Lung (tissue), 12 donors: ENCODE measurements around the gene CAMKMT. TPM values are rescaled to one million over a fixed set of nuclear protein-coding genes. Genes with fewer than 3 reads are reported as not detected.

Source experiments
- ATAC-seq: fragments of 200-7000 bp; cut with Tn5 transposase; one replicate; pipeline ENCODE4 v1.9.1; 2020; ENCODE audit warnings: moderate number of reproducible peaks; ENCODE audit not compliant: insufficient read depth, low FRiP score
- DNase-seq, 3 donors: peaks; one replicate each; pipeline ENCODE4 v3.0.0-alpha.2; 2013 to 2017
- H3K27ac ChIP-seq, 2 donors: one replicate each; pipeline ENCODE4 v1.5.1; 2013; ENCODE audit warnings: mild to moderate bottlenecking in 2 of 2, moderate library complexity in 2 of 2, control low read depth in 1 of 2, inconsistent platforms in 1 of 2, low read depth in 1 of 2, low read length in 1 of 2
- H3K27me3 ChIP-seq, 3 donors: one replicate each; pipeline ENCODE4 v1.5.1; 2013; ENCODE audit warnings: low read length in 2 of 3; ENCODE audit not compliant: control insufficient read depth in 3 of 3, insufficient read depth in 3 of 3
- H3K36me3 ChIP-seq, 4 donors: one replicate each; pipeline ENCODE4 v1.5.1; 2013; ENCODE audit warnings: low read length in 4 of 4, mild to moderate bottlenecking in 1 of 4, moderate library complexity in 1 of 4; ENCODE audit not compliant: control insufficient read depth in 4 of 4, insufficient read depth in 4 of 4
- H3K4me1 ChIP-seq, 5 donors: one replicate each; pipeline ENCODE4 v1.5.1; 2013; ENCODE audit warnings: low read length in 5 of 5, mild to moderate bottlenecking in 2 of 5, moderate library complexity in 1 of 5; ENCODE audit not compliant: control insufficient read depth in 5 of 5, insufficient read depth in 5 of 5
- H3K4me3 ChIP-seq: one replicate; pipeline ENCODE4 v1.5.1; 2013; ENCODE audit warnings: mild to moderate bottlenecking, control low read depth, moderate library complexity
- H3K9ac ChIP-seq, 2 donors: one replicate each; pipeline ENCODE4 v1.5.1; 2013; ENCODE audit warnings: low read length in 2 of 2, control low read depth in 1 of 2; ENCODE audit not compliant: insufficient read depth in 1 of 2
- H3K9me3 ChIP-seq, 4 donors: one replicate each; pipeline ENCODE4 v1.5.1; 2013; ENCODE audit warnings: low read length in 3 of 4, mild to moderate bottlenecking in 1 of 4, moderate library complexity in 1 of 4; ENCODE audit not compliant: control insufficient read depth in 4 of 4, insufficient read depth in 3 of 4
- WGBS, 2 donors: extraction: QIAGEN DNeasy Blood & Tissue Kit; methylation state at CpG; one replicate each; pipeline ENCODE4 v1.1.7; 2013; 5-methylcytosine and 5-hydroxymethylcytosine counted together
- polyA plus RNA-seq, 2 donors: library from polyadenylated mRNA; stranded (reverse); fragments of 200-250 nt; gene quantifications; one replicate each; pipeline ENCODE4 v1.2.1, GENCODE V29; 2013
- total RNA-seq, 2 donors: library from RNA; depleted of rRNA in 1 of 2; stranded (reverse); fragments of >200 nt in 1 of 2; gene quantifications; one replicate each; pipeline ENCODE4 v1.2.1, GENCODE V29; 2014 to 2021
- TF ChIP-seq, protein P1 (sequence below): IDR thresholded peaks from 2 replicates; pipeline ENCODE4 v1.5.1; 2012; ENCODE audit warnings: mild to moderate bottlenecking; ENCODE audit errors: control extremely low read depth, extremely low read depth
- donor health status: control.
- donor health status: control.
- donor health status: Bipolar disorder and iron deficiency.
- donor health status: healthy.
- donor health status: DM: yes; HTN: yes; CAD: no.

CAMKMT gene
- total and polyA plus RNA-seq, 4 donors: 3.6 to 19.7 (median 8.4) TPM

DNA sequence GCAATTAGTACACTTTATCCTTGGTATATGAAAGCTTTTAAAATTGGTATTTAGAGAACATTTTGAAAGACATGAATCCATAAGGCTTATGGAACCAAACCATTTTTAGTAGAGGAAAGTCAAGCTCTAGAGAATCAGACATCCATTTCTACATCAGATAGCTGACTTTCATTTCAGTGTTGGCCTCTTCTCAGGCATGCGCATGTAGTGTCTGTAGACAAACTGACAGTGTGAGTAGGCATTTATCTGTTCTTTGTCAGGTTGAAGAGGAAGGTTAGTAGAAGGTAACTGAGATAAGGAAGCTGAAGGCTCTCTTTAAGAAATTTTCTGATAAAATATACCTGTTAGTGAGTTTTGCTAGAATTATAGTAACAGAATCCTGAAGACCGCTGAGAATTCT lies 357.8 kb downstream of the CAMKMT start:
- ATAC-seq: no peak

DNA sequence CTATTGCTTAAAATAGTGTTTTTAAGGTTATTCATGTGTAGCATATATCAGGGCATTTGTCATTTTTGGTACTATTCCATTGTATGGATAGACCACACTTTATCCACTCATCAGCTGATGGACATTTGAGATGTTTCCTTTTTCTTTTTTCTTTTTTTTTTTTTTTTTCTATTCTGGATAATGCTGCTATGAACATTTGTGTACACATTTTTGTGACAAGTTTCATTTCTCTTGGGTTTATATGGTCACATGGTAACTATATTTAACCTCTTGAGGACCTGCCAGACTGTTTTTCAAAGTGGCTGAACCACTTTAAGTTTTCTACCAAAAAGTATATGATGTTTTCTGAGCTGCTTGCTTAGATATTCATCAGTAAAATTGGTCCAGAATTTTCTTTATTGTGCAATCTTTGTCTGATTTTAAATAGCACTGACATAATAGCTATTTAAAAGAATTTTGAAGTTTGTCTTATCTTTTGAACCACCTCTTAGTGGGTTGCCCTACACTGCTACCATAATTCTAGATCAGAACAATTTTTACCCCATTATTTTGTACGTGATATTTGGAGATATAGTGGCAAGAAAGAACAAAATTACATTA lies 360.4 kb downstream of the CAMKMT start:
- DNase-seq (peak in 2 of 3 donors; percentile 6 to 58), ATAC-seq (no peak)
- H3K4me1 ChIP-seq: peaks cover 0 to 8% (median 0%) of the 10 kb centered on the region in 5 donors
- H3K4me3 ChIP-seq: no peak overlapping the region
- TF ChIP-seq, protein P1, sequence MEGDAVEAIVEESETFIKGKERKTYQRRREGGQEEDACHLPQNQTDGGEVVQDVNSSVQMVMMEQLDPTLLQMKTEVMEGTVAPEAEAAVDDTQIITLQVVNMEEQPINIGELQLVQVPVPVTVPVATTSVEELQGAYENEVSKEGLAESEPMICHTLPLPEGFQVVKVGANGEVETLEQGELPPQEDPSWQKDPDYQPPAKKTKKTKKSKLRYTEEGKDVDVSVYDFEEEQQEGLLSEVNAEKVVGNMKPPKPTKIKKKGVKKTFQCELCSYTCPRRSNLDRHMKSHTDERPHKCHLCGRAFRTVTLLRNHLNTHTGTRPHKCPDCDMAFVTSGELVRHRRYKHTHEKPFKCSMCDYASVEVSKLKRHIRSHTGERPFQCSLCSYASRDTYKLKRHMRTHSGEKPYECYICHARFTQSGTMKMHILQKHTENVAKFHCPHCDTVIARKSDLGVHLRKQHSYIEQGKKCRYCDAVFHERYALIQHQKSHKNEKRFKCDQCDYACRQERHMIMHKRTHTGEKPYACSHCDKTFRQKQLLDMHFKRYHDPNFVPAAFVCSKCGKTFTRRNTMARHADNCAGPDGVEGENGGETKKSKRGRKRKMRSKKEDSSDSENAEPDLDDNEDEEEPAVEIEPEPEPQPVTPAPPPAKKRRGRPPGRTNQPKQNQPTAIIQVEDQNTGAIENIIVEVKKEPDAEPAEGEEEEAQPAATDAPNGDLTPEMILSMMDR: no peak
- no peaks in the 10 kb centered on the region for H3K27me3 ChIP-seq
- no peak overlapping the region for H3K27ac ChIP-seq
- WGBS, 2 donors: 66 to 78% methylated on average over 1 of the region's 1 CpG
- H3K9ac ChIP-seq: no peak overlapping the region
- H3K9me3 ChIP-seq: no peaks in the 10 kb centered on the region
- no peaks in the 10 kb centered on the region for H3K36me3 ChIP-seq

More for the DNA sequence above, 357.8 kb downstream of the CAMKMT start:
- 93 to 98% methylated on average over 2 of the region's 2 CpGs for WGBS, 2 donors
- Histone ChIP-seq H3K4me3 (no peak overlapping the region), H3K9ac (no peak overlapping the region), H3K9me3 (no peaks in the 10 kb centered on the region), H3K36me3 (no peaks in the 10 kb centered on the region), H3K27me3 (no peaks in the 10 kb centered on the region), H3K27ac (no peak overlapping the region), H3K4me1 (peaks cover 0 to 8% (median 0%) of the 10 kb centered on the region in 5 donors)
- TF ChIP-seq, protein P1: no peak
- DNase-seq: no peak

DNA sequence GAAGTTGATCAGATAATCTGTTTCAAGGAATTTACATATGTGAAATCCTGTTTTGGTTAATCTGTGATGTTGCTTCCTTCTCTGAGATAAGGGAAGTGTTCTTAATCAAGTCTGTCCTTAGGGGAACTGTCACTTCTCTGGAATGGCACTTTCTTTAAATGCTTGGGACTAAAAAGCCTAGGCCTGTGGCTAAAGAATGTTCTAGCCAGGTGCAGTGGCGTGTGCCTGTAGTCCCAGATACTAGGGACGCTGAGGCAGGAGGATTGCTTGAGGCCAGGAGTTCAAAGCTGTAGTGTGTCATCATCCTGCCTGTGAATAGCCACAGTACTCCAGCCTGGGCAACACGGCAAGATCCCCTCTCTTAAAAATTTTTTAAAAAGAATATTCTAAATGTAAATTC lies 362.2 kb downstream of the CAMKMT start:
- Histone ChIP-seq H3K27me3 (no peaks in the 10 kb centered on the region), H3K9ac (no peak overlapping the region), H3K27ac (no peak overlapping the region), H3K4me3 (no peak overlapping the region), H3K9me3 (no peaks in the 10 kb centered on the region), H3K4me1 (peaks cover 0 to 8% (median 0%) of the 10 kb centered on the region in 5 donors), H3K36me3 (no peaks in the 10 kb centered on the region)
- no peak for ATAC-seq
- TF ChIP-seq, protein P1: no peak
- DNase-seq: no peak
- 93 to 94% methylated on average over 3 of the region's 3 CpGs for WGBS, 2 donors

DNA sequence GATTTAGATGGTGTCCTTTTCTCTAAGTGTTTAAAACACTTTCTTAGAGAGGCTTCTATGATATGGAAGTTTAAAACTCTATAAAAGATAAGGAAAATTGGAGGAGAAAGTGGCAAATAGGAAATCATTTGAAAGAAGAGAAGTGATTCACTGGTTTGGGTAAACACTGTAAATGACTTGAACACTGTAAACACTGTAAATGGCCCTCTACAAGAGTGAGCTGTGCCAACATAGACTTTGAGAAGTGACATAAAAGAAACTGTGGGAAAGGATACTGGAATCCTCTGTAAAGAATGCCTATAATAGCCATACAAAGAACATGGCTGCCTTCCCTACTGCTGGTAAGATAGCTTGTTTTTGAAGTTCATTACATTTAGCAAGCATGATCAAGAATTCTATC lies 368.8 kb downstream of the CAMKMT start:
- DNase-seq: no peak
- Histone ChIP-seq H3K9me3 (no peaks in the 10 kb centered on the region), H3K9ac (no peak overlapping the region), H3K4me1 (no peaks in the 10 kb centered on the region), H3K4me3 (no peak overlapping the region), H3K27ac (no peak overlapping the region), H3K36me3 (no peaks in the 10 kb centered on the region), H3K27me3 (no peaks in the 10 kb centered on the region)
- TF ChIP-seq, protein P1: no peak
- ATAC-seq: no peak
